ENCODE data around the gene KHSRP. TPM values are rescaled to one million over a fixed set of nuclear protein-coding genes. Genes with fewer than 3 reads are reported as not detected.

The KHSRP gene
- total and polyA plus RNA-seq, 2 of the 13 experiments (the other 11 are each of a cell fraction or from before 2014, with no cell fraction given) = 72.1 to 129 TPM

DNA sequence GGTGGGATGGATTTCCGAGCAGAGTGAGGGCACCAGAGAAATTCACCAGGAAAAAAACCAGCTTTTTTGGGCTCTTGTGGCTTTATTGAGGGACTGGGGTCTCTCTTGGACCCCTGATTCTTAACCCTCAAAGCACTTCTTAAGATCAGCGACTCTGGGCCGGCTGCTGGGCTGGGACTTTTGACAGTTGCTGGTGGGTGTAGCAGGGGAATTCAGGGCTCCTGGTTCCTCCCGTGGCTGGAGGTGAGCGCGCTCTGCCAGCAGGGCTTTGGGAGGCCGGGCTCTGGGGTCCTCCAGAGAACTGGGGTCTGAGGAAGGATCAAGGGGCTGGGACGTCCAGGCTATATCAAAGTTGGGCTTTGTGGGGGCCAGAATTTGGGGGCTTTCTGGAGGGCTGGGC, 42.8 kb upstream of the KHSRP start:
- H3K27ac ChIP-seq (ENCODE audit: extremely low read length, insufficient read depth, low read length) = no peak overlapping the region
- 99% methylated on average over 5 of the region's 8 CpGs for WGBS (ENCODE audit: low lambda C conversion rate)
- FAIRE-seq (no peak), ATAC-seq (no peak), DNase-seq (ENCODE audit: low spot score) (no peak)
- peaks cover 9% of the 10 kb centered on the region for H3K4me1 ChIP-seq (ENCODE audit: insufficient read depth, low read length)
- intact Hi-C loops (cut with micrococcal nuclease; ENCODE audit: unreplicated experiment) (no loop called here), in situ Hi-C loops (cut with HindIII; ENCODE audit: extremely low pct_ligation_motif_present, low pct_unique_long_range_greater_than_20kb) (no loop called here)
- no peaks in the 10 kb centered on the region for H3K9me3 ChIP-seq (ENCODE audit: low read length)
- no peak overlapping the region for H3K4me2 ChIP-seq (ENCODE audit: low read depth, low read length)
- no peak overlapping the region for H2AFZ ChIP-seq (ENCODE audit: low read length)
- ChIA-PET CTCF (ENCODE audit: low intra/inter-chr PET ratio, low total read pairs) (no interaction called here), POLR2A (no interaction called here)
- no peaks in the 10 kb centered on the region for H3K79me2 ChIP-seq (ENCODE audit: insufficient read depth, low read length)
- TF ChIP-seq, protein P1, sequence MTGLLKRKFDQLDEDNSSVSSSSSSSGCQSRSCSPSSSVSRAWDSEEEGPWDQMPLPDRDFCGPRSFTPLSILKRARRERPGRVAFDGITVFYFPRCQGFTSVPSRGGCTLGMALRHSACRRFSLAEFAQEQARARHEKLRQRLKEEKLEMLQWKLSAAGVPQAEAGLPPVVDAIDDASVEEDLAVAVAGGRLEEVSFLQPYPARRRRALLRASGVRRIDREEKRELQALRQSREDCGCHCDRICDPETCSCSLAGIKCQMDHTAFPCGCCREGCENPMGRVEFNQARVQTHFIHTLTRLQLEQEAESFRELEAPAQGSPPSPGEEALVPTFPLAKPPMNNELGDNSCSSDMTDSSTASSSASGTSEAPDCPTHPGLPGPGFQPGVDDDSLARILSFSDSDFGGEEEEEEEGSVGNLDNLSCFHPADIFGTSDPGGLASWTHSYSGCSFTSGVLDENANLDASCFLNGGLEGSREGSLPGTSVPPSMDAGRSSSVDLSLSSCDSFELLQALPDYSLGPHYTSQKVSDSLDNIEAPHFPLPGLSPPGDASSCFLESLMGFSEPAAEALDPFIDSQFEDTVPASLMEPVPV (CRISPR knock-in tag; IDR thresholded peaks at IDR 0.05) = no peak
- no peak for TF ChIP-seq ZBTB38 (CRISPR knock-in tag; IDR thresholded peaks at IDR 0.05)
- no peak for TF ChIP-seq ZNF44 (CRISPR knock-in tag; IDR thresholded peaks at IDR 0.05)
- TF ChIP-seq, protein P2, sequence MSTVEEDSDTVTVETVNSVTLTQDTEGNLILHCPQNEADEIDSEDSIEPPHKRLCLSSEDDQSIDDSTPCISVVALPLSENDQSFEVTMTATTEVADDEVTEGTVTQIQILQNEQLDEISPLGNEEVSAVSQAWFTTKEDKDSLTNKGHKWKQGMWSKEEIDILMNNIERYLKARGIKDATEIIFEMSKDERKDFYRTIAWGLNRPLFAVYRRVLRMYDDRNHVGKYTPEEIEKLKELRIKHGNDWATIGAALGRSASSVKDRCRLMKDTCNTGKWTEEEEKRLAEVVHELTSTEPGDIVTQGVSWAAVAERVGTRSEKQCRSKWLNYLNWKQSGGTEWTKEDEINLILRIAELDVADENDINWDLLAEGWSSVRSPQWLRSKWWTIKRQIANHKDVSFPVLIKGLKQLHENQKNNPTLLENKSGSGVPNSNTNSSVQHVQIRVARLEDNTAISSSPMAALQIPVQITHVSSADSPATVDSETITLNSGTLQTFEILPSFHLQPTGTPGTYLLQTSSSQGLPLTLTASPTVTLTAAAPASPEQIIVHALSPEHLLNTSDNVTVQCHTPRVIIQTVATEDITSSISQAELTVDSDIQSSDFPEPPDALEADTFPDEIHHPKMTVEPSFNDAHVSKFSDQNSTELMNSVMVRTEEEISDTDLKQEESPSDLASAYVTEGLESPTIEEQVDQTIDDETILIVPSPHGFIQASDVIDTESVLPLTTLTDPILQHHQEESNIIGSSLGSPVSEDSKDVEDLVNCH (CRISPR knock-in tag; IDR thresholded peaks at IDR 0.05) = no peak
- TF ChIP-seq, protein P3, sequence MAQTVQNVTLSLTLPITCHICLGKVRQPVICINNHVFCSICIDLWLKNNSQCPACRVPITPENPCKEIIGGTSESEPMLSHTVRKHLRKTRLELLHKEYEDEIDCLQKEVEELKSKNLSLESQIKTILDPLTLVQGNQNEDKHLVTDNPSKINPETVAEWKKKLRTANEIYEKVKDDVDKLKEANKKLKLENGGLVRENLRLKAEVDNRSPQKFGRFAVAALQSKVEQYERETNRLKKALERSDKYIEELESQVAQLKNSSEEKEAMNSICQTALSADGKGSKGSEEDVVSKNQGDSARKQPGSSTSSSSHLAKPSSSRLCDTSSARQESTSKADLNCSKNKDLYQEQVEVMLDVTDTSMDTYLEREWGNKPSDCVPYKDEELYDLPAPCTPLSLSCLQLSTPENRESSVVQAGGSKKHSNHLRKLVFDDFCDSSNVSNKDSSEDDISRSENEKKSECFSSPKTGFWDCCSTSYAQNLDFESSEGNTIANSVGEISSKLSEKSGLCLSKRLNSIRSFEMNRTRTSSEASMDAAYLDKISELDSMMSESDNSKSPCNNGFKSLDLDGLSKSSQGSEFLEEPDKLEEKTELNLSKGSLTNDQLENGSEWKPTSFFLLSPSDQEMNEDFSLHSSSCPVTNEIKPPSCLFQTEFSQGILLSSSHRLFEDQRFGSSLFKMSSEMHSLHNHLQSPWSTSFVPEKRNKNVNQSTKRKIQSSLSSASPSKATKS (CRISPR knock-in tag; IDR thresholded peaks at IDR 0.05) = no peak
- TF ChIP-seq, protein P4, sequence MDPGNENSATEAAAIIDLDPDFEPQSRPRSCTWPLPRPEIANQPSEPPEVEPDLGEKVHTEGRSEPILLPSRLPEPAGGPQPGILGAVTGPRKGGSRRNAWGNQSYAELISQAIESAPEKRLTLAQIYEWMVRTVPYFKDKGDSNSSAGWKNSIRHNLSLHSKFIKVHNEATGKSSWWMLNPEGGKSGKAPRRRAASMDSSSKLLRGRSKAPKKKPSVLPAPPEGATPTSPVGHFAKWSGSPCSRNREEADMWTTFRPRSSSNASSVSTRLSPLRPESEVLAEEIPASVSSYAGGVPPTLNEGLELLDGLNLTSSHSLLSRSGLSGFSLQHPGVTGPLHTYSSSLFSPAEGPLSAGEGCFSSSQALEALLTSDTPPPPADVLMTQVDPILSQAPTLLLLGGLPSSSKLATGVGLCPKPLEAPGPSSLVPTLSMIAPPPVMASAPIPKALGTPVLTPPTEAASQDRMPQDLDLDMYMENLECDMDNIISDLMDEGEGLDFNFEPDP (CRISPR knock-in tag; conservative IDR thresholded peaks at IDR 0.05) = no peak
- TF ChIP-seq U2AF1 (optimal IDR thresholded peaks at IDR 0.05; ENCODE audit: low read depth, low read length) = no peak
- no peak for TF ChIP-seq MTF2 (CRISPR knock-in tag; IDR thresholded peaks at IDR 0.05; ENCODE audit: borderline replicate concordance)
- TF ChIP-seq MLLT10 (CRISPR knock-in tag; IDR thresholded peaks at IDR 0.05) = no peak
- TF ChIP-seq HCFC1 (IDR thresholded peaks at IDR 0.05; ENCODE audit: low read depth, low read length) = no peak
- TF ChIP-seq, protein P5, sequence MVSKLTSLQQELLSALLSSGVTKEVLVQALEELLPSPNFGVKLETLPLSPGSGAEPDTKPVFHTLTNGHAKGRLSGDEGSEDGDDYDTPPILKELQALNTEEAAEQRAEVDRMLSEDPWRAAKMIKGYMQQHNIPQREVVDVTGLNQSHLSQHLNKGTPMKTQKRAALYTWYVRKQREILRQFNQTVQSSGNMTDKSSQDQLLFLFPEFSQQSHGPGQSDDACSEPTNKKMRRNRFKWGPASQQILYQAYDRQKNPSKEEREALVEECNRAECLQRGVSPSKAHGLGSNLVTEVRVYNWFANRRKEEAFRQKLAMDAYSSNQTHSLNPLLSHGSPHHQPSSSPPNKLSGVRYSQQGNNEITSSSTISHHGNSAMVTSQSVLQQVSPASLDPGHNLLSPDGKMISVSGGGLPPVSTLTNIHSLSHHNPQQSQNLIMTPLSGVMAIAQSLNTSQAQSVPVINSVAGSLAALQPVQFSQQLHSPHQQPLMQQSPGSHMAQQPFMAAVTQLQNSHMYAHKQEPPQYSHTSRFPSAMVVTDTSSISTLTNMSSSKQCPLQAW (CRISPR knock-in tag; IDR thresholded peaks at IDR 0.05) = no peak
- H3K9ac ChIP-seq (ENCODE audit: insufficient read depth, low read depth, low read length) = no peak overlapping the region
- no TSS peak for BruUV-seq (replicated peaks)
- no peaks in the 10 kb centered on the region; a peak in 1 of 5 replicates for H3K36me3 ChIP-seq (replicated peaks in 1 of 2; ENCODE audit: control insufficient read depth in 1 of 2, insufficient read depth in 2 of 2, low read length in 2 of 2)
- H3K27me3 ChIP-seq (ENCODE audit: control insufficient read depth in 1 of 2, insufficient read depth in 2 of 2, low read length in 2 of 2) = no peaks in the 10 kb centered on the region
- no peak overlapping the region for H3K4me3 ChIP-seq (replicated peaks in 1 of 3; ENCODE audit: insufficient read depth in 1 of 3, low read depth in 2 of 3, low read length in 3 of 3)
- H4K20me1 ChIP-seq (ENCODE audit: insufficient read depth, low read length) = no peaks in the 10 kb centered on the region
